Measurements from ENCODE around the gene OR8G1. TPM values are rescaled to one million over a fixed set of nuclear protein-coding genes. Genes with fewer than 3 reads are reported as not detected.

The OR8G1 gene
- total and polyA plus RNA-seq, 2 of the 8 experiments (the other 6 are each of a cell fraction or from before 2014, with no cell fraction given), result not detected

- FAIRE-seq (no peak), DNase-seq (ENCODE audit: low read depth in 1 of 2, low spot score in 2 of 2) (no peak)
- no peak overlapping the region for H3K18ac ChIP-seq (ENCODE audit: extremely low read depth, low read length)
Measured at GRCh38 chr11:124277207-124277606, 36.3 kb downstream of the OR8G1 start.

More at GRCh38 chr11:124277207-124277606, 36.3 kb downstream of the OR8G1 start:
- H3K27ac ChIP-seq (ENCODE audit: low read depth, low read length), result no peak overlapping the region
- H3K56ac ChIP-seq (replicated peaks; ENCODE audit: insufficient read length, low read depth, low read length), result no peak overlapping the region
- H4K91ac ChIP-seq (replicated peaks; ENCODE audit: insufficient read length, low read length), result no peak overlapping the region
- no peak for TF ChIP-seq TAF7 (optimal IDR thresholded peaks at IDR 0.05; ENCODE audit: borderline replicate concordance, low read depth, low read length)
- TF ChIP-seq, protein P1, sequence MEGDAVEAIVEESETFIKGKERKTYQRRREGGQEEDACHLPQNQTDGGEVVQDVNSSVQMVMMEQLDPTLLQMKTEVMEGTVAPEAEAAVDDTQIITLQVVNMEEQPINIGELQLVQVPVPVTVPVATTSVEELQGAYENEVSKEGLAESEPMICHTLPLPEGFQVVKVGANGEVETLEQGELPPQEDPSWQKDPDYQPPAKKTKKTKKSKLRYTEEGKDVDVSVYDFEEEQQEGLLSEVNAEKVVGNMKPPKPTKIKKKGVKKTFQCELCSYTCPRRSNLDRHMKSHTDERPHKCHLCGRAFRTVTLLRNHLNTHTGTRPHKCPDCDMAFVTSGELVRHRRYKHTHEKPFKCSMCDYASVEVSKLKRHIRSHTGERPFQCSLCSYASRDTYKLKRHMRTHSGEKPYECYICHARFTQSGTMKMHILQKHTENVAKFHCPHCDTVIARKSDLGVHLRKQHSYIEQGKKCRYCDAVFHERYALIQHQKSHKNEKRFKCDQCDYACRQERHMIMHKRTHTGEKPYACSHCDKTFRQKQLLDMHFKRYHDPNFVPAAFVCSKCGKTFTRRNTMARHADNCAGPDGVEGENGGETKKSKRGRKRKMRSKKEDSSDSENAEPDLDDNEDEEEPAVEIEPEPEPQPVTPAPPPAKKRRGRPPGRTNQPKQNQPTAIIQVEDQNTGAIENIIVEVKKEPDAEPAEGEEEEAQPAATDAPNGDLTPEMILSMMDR (IDR thresholded peaks at IDR 0.05; ENCODE audit: control extremely low read depth in 1 of 3, insufficient read depth in 1 of 3, low read depth in 1 of 3, low read length in 3 of 3), result peak in 1 of 3 experiments; percentile 3; a peak in 1 of 4 replicates
- H3K4ac ChIP-seq (replicated peaks; ENCODE audit: insufficient read length, low read depth, low read length), result no peak overlapping the region
- peak overlapping the region; percentile 61; the same call in 1 of the 2 replicates for H2BK15ac ChIP-seq (ENCODE audit: low read length)
- H2AK5ac ChIP-seq (ENCODE audit: low read depth, low read length), result no peak overlapping the region
- no peaks in the 10 kb centered on the region for H3K36me3 ChIP-seq (ENCODE audit: control insufficient read depth in 2 of 4, insufficient read depth in 4 of 4, low read length in 3 of 4)
- H2AFZ ChIP-seq (ENCODE audit: low read length), result peak overlapping the region; percentile 49; the same call in 1 of the 2 replicates
- no peak overlapping the region for H3K4me3 ChIP-seq (ENCODE audit: extremely low read depth in 1 of 4, insufficient read depth in 2 of 4, low read depth in 3 of 4, low read length in 4 of 4)
- 100% methylated on average over 3 of the region's 3 CpGs; no CpG with 5 or more reads in 1 of the 2 experiments for WGBS, 2 experiments (ENCODE audit: extremely low coverage in 1 of 2, insufficient coverage in 1 of 2, insufficient read length in 1 of 2, insufficient replicate concordance in 2 of 2, low coverage in 1 of 2, low lambda C conversion rate in 2 of 2, missing lambda C conversion rate in 1 of 2)
- H3K9me3 ChIP-seq (ENCODE audit: insufficient read depth in 2 of 2, low read depth in 1 of 2, low read length in 1 of 2), result no peaks in the 10 kb centered on the region
- no peaks in the 10 kb centered on the region for H3K79me2 ChIP-seq (ENCODE audit: control insufficient read depth in 1 of 2, insufficient read depth in 2 of 2, low read length in 2 of 2)
- H4K5ac ChIP-seq (ENCODE audit: insufficient read length, low read depth, low read length), result no peak overlapping the region
- peak overlapping the region; percentile 39; the same call in 1 of the 2 replicates for H2BK12ac ChIP-seq (ENCODE audit: low read depth, low read length)
- no peaks in the 10 kb centered on the region for H3K79me1 ChIP-seq (ENCODE audit: low read depth, low read length)
- no peaks in the 10 kb centered on the region for H4K20me1 ChIP-seq (replicated peaks in 1 of 2; ENCODE audit: control insufficient read depth in 1 of 2, insufficient read depth in 2 of 2, low read length in 2 of 2)
- H4K8ac ChIP-seq (ENCODE audit: extremely low read depth, insufficient read depth, low read length), result no peak overlapping the region
- ChIA-PET CTCF (ENCODE audit: partially characterized antibody) (interaction anchor here (0.6 to 2.5 kb wide), 13 partner anchors 22 to 208 kb away, joined by 3 to 13 read pairs (median 4); partner anchors contain the start of genes OR8G5 and VWA5A), POLR2A (ENCODE audit: partially characterized antibody) (interaction anchor here (1.0 kb wide), 1 partner anchor 148 kb away, joined by 3 read pairs; no protein-coding TSS in a partner anchor)
- H2BK5ac ChIP-seq (ENCODE audit: low read depth, low read length), result no peak overlapping the region
- no peaks in the 10 kb centered on the region for H3K27me3 ChIP-seq (replicated peaks in 1 of 4; ENCODE audit: control insufficient read depth in 3 of 4, extremely low read depth in 1 of 4, insufficient read depth in 3 of 4, low read length in 3 of 4)
- H3K14ac ChIP-seq (ENCODE audit: insufficient read length), result no peak overlapping the region
- peaks cover 0 to 3% (median 0%) of the 10 kb centered on the region in 4 experiments; a peak in 1 of 7 replicates for H3K4me1 ChIP-seq (replicated peaks in 1 of 4; ENCODE audit: control insufficient read depth in 3 of 4, insufficient read depth in 4 of 4, low read length in 3 of 4)
- no peak overlapping the region for H3K9ac ChIP-seq (replicated peaks in 1 of 4; ENCODE audit: extremely low read depth in 1 of 4, low read depth in 3 of 4, low read length in 3 of 4)
- no peak overlapping the region for H2BK20ac ChIP-seq (ENCODE audit: low read length)
- H2BK120ac ChIP-seq (replicated peaks; ENCODE audit: low read depth, low read length), result peak overlapping the region; percentile 64
- no peak overlapping the region for H3K23ac ChIP-seq (ENCODE audit: insufficient read length)
- no peak overlapping the region for H3K4me2 ChIP-seq (ENCODE audit: insufficient read depth in 1 of 2, low read depth in 2 of 2, low read length in 2 of 2)
- no peaks in the 10 kb centered on the region for H3K23me2 ChIP-seq (ENCODE audit: low read depth, low read length)

Measured in H1 (cell line).